ENCODE data around the gene EID2. TPM values are rescaled to one million over a fixed set of nuclear protein-coding genes. Genes with fewer than 3 reads are reported as not detected.

EID2 gene
- total RNA-seq, 1 experiment from 2014 or later: 14.8 TPM

GRCh38 chr19:39502640-39503417 lies 37.1 kb downstream of the EID2 start:
- DNase-seq (ENCODE audit: low read depth): peak; percentile 49

GRCh38 chr19:39501340-39501739 lies 38.6 kb downstream of the EID2 start:
- no peak for DNase-seq (ENCODE audit: low read depth)

GRCh38 chr19:39500543-39500942 lies 39.4 kb downstream of the EID2 start:
- DNase-seq (ENCODE audit: low read depth): no peak

GRCh38 chr19:39499932-39500331 lies 40.0 kb downstream of the EID2 start:
- DNase-seq (ENCODE audit: low read depth): no peak

- peak; percentile 12 for DNase-seq (ENCODE audit: low read depth)
Observed at GRCh38 chr19:39498798-39499642, 40.9 kb downstream of the EID2 start, which contains the start of gene DLL3. Gene DLL3, plus strand, starts transcription at chr19:39498947. Its CDS starts 28 bp downstream, at chr19:39498975.

GRCh38 chr19:39497996-39498797 lies 41.8 kb downstream of the EID2 start:
- peak; percentile 18 for DNase-seq (ENCODE audit: low read depth)

GRCh38 chr19:39497701-39497995 lies 42.3 kb downstream of the EID2 start:
- DNase-seq (ENCODE audit: low read depth): no peak

- DNase-seq (ENCODE audit: low read depth): no peak
Observed at GRCh38 chr19:39496063-39496462, 43.9 kb downstream of the EID2 start.

- DNase-seq (ENCODE audit: low read depth): no peak
Observed at GRCh38 chr19:39494661-39495060, 45.3 kb downstream of the EID2 start.

GRCh38 chr19:39492788-39493187 lies 47.2 kb downstream of the EID2 start:
- no peak for DNase-seq (ENCODE audit: low read depth)

- no peak for DNase-seq (ENCODE audit: low read depth)
Observed at GRCh38 chr19:39492225-39492624, 47.7 kb downstream of the EID2 start.

- DNase-seq (ENCODE audit: low read depth): no peak
Observed at GRCh38 chr19:39489756-39490155, 50.2 kb downstream of the EID2 start.

Other genes starting within 250 kb of the EID2 start
- gene IFNL1, start 243.8 kb downstream of the EID2 start, total RNA-seq (2014; rRNA removed): not detected in 2 replicates
- gene LRFN1, start 219.3 kb downstream of the EID2 start, total RNA-seq (2014; rRNA removed): 0.13 TPM in 1 of 2 replicates, not detected in the other
- gene GMFG, start 204.1 kb downstream of the EID2 start, total RNA-seq (2014; rRNA removed): not detected in 2 replicates
- gene SAMD4B, start 197.7 kb downstream of the EID2 start, total RNA-seq (2014; rRNA removed): 90.4 and 126 TPM in 2 replicates
- 51.9 and 61.7 TPM in 2 replicates for gene PAF1, start 149.1 kb downstream of the EID2 start, total RNA-seq (2014; rRNA removed)
- gene MED29, start 148.8 kb downstream of the EID2 start, total RNA-seq (2014; rRNA removed): 32.8 and 38.7 TPM in 2 replicates
- 9.3 and 15.0 TPM in 2 replicates for gene ZFP36, start 133.3 kb downstream of the EID2 start, total RNA-seq (2014; rRNA removed)
- gene PLEKHG2, start 127.5 kb downstream of the EID2 start, total RNA-seq (2014; rRNA removed): 19.9 and 23.4 TPM in 2 replicates
- gene RPS16, start 104.2 kb downstream of the EID2 start, total RNA-seq (2014; rRNA removed): 159 and 209 TPM in 2 replicates
- 74.8 and 79.0 TPM in 2 replicates for gene SUPT5H, start 94.6 kb downstream of the EID2 start, total RNA-seq (2014; rRNA removed)
- 99.1 and 120 TPM in 2 replicates for gene TIMM50, start 59.3 kb downstream of the EID2 start, total RNA-seq (2014; rRNA removed)
- gene DLL3, start 41.2 kb downstream of the EID2 start, total RNA-seq (2014; rRNA removed): 2.4 and 2.6 TPM in 2 replicates
- not detected in 2 replicates for gene SELENOV, start 25.0 kb downstream of the EID2 start, total RNA-seq (2014; rRNA removed)
- 3.0 and 4.8 TPM in 2 replicates for gene EID2B, start 7.3 kb downstream of the EID2 start, total RNA-seq (2014; rRNA removed)
- gene LGALS13, start 62.4 kb upstream of the EID2 start, total RNA-seq (2014; rRNA removed): not detected in 2 replicates
- gene LGALS16, start 115.8 kb upstream of the EID2 start, total RNA-seq (2014; rRNA removed): not detected in 2 replicates
- gene LGALS14, start 164.3 kb upstream of the EID2 start, total RNA-seq (2014; rRNA removed): not detected in 2 replicates
- not detected in 2 replicates for gene CLC, start 197.9 kb upstream of the EID2 start, total RNA-seq (2014; rRNA removed)
- not detected in 2 replicates for gene LEUTX, start 238.7 kb upstream of the EID2 start, total RNA-seq (2014; rRNA removed)

Data from LHCN-M2 (cell line).